Neuronal stem cell (in vitro differentiated cells): ENCODE measurements around the gene ZBTB46.

Experiments
- DNase-seq: peaks from one replicate; pipeline ENCODE4 v3.0.0-alpha.2; 2013; ENCODE audit warnings: low spot score
- H2AFZ ChIP-seq: one replicate; pipeline ENCODE4 v1.6.1; 2013; ENCODE audit warnings: mild to moderate bottlenecking, low read length, inconsistent platforms
- H2AK5ac ChIP-seq: 2 replicates; pipeline ENCODE4 v1.6.1; 2013; ENCODE audit warnings: low read depth, mild to moderate bottlenecking, inconsistent platforms, low read length, moderate library complexity, mixed read lengths
- H2BK120ac ChIP-seq: 2 replicates; pipeline ENCODE4 v1.6.1; 2013; ENCODE audit warnings: low read depth, mild to moderate bottlenecking, inconsistent platforms, low read length, moderate library complexity, mixed read lengths
- H2BK12ac ChIP-seq: one replicate; pipeline ENCODE4 v1.6.1; 2013; ENCODE audit warnings: low read length, inconsistent platforms
- H2BK15ac ChIP-seq: 2 replicates; pipeline ENCODE4 v1.6.1; 2013; ENCODE audit warnings: mild to moderate bottlenecking, low read length, inconsistent platforms, mixed read lengths
- H2BK5ac ChIP-seq: one replicate; pipeline ENCODE4 v1.6.1; 2013; ENCODE audit warnings: inconsistent platforms, mild to moderate bottlenecking, low read length, moderate library complexity
- H3K14ac ChIP-seq: one replicate; pipeline ENCODE4 v1.6.1; 2013; ENCODE audit warnings: low read length, inconsistent platforms
- H3K18ac ChIP-seq: 2 replicates; pipeline ENCODE4 v1.6.1; 2013; ENCODE audit warnings: low read length, inconsistent platforms
- H3K23ac ChIP-seq: 2 replicates; pipeline ENCODE4 v1.6.1; 2013; ENCODE audit warnings: low read depth, mild to moderate bottlenecking, mixed read lengths, low read length, inconsistent platforms; ENCODE audit not compliant: poor library complexity
- H3K27ac ChIP-seq: replicated peaks from 3 replicates; pipeline ENCODE4 v1.5.1; 2013; ENCODE audit warnings: low read length, inconsistent platforms
- H3K27me3 ChIP-seq, 3 experiments: 2 replicates each; pipeline ENCODE4 v1.6.1; 2013; ENCODE audit warnings: low read length in 3 of 3, mild to moderate bottlenecking in 2 of 3, inconsistent platforms in 1 of 3, low read depth in 1 of 3, mixed read lengths in 1 of 3, moderate library complexity in 1 of 3; ENCODE audit not compliant: control insufficient read depth in 3 of 3, insufficient read depth in 3 of 3
- H3K36me3 ChIP-seq, 2 donors: replicated peaks in 1 of 2; 2 replicates each; pipeline ENCODE4 v1.6.1; 2013; ENCODE audit warnings: low read length in 2 of 2; ENCODE audit not compliant: control insufficient read depth in 2 of 2, insufficient read depth in 2 of 2
- H3K4ac ChIP-seq: 2 replicates; pipeline ENCODE4 v1.6.1; 2013; ENCODE audit warnings: inconsistent platforms, mild to moderate bottlenecking, low read length, moderate library complexity
- H3K4me1 ChIP-seq, 2 donors: 1 replicate in 1 of 2; 2 replicates in 1 of 2; pipeline ENCODE4 v1.6.1; 2013; ENCODE audit warnings: low read length in 2 of 2, low read depth in 1 of 2; ENCODE audit not compliant: control insufficient read depth in 2 of 2, insufficient read depth in 1 of 2
- H3K4me2 ChIP-seq: one replicate; pipeline ENCODE4 v1.6.1; 2013; ENCODE audit warnings: mild to moderate bottlenecking, low read length, inconsistent platforms; ENCODE audit not compliant: insufficient read depth, poor library complexity, severe bottlenecking
- H3K4me3 ChIP-seq, 2 donors: 2 replicates each; pipeline ENCODE4 v1.5.1; 2013; ENCODE audit warnings: low read length in 2 of 2, mild to moderate bottlenecking in 2 of 2, inconsistent platforms in 1 of 2, moderate library complexity in 1 of 2
- H3K79me1 ChIP-seq: one replicate; pipeline ENCODE4 v1.6.1; 2013; ENCODE audit warnings: low read depth, mild to moderate bottlenecking, inconsistent platforms, low read length, moderate library complexity
- H3K9ac ChIP-seq: one replicate; pipeline ENCODE4 v1.6.1; 2013; ENCODE audit warnings: mild to moderate bottlenecking, low read depth, low read length, inconsistent platforms; ENCODE audit not compliant: poor library complexity
- H3K9me3 ChIP-seq, 2 donors: replicated peaks in 1 of 2; 2 replicates each; pipeline versions ENCODE3 to v1.6.1; 2013; ENCODE audit warnings: low read length in 2 of 2, mild to moderate bottlenecking in 2 of 2, inconsistent platforms in 1 of 2, low read depth in 1 of 2, mixed read lengths in 1 of 2, moderate library complexity in 1 of 2; ENCODE audit not compliant: control insufficient read depth in 2 of 2, insufficient read depth in 1 of 2
- H4K8ac ChIP-seq: one replicate; pipeline ENCODE4 v1.6.1; 2013; ENCODE audit warnings: low read depth, mild to moderate bottlenecking, inconsistent platforms, low read length, moderate library complexity
- H4K91ac ChIP-seq: one replicate; pipeline ENCODE4 v1.6.1; 2013; ENCODE audit warnings: low read length, low read depth, mild to moderate bottlenecking, inconsistent platforms; ENCODE audit not compliant: poor library complexity
- WGBS, 2 donors: extraction: QIAGEN DNeasy Blood & Tissue Kit; methylation state at CpG; one replicate each; pipeline ENCODE4 v1.1.7; 2013; ENCODE audit warnings: missing lambda C conversion rate in 2 of 2, mixed read lengths in 1 of 2; ENCODE audit not compliant: insufficient read length in 2 of 2, insufficient replicate concordance in 1 of 2; ENCODE audit errors: extremely low coverage in 2 of 2; 5-methylcytosine and 5-hydroxymethylcytosine counted together

ZBTB46 gene

GRCh38 chr20:63705232-63706026 lies 125.6 kb downstream of the ZBTB46 start:
- H3K79me1 ChIP-seq = peaks cover 27% of the 10 kb centered on the region
- WGBS, 2 donors = no CpG with 5 or more reads among the region's 8 CpGs

DNA sequence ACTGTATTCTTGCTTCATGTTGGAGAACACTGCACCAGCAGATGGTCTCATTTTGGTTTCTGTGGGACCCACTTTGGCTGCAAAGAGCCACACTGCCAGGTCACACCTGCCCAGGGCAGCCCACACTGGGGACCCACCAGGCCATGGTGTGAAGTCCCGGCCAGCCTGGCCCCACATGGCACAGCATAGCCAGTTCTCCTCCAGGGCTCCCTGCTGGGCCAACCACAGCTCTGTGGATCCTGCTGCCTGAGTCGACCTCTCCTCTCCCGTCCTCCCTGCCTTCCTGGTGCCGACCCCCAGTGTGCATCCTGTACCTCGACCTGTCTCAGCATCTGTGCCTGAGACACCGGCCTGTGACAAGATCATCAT lies 126.3 kb downstream of the ZBTB46 start:
- Histone ChIP-seq H4K91ac (no peak overlapping the region), H2AK5ac (no peak overlapping the region), H2BK120ac (no peak overlapping the region), H3K4me2 (no peak overlapping the region), H2BK5ac (no peak overlapping the region), H3K4me1 (peaks cover 13 to 14% of the 10 kb centered on the region in 2 donors), H3K9ac (no peak overlapping the region), H3K18ac (no peak overlapping the region), H3K27ac (no peak overlapping the region), H4K8ac (no peak overlapping the region), H2BK15ac (no peak overlapping the region), H3K27me3 (no peaks in the 10 kb centered on the region), H2AFZ (no peak overlapping the region), H3K23ac (no peak overlapping the region), H3K14ac (no peak overlapping the region), H3K4ac (no peak overlapping the region), H3K79me1 (peaks cover 27% of the 10 kb centered on the region), H3K36me3 (peaks cover 33 to 48% of the 10 kb centered on the region in 2 donors), H2BK12ac (no peak overlapping the region), H3K4me3 (no peak overlapping the region), H3K9me3 (no peaks in the 10 kb centered on the region)
- WGBS, 2 donors = no CpG with 5 or more reads among the region's 6 CpGs
- DNase-seq = no peak

More at GRCh38 chr20:63705232-63706026, 125.6 kb downstream of the ZBTB46 start:
- Histone ChIP-seq H3K18ac (no peak overlapping the region), H3K4me3 (peak overlapping the region in 1 of 2 donors; percentile 91), H3K14ac (no peak overlapping the region), H3K4me1 (peaks cover 12 to 13% of the 10 kb centered on the region in 2 donors), H3K9me3 (no peaks in the 10 kb centered on the region), H2AK5ac (no peak overlapping the region), H2AFZ (no peak overlapping the region), H4K8ac (no peak overlapping the region), H2BK12ac (no peak overlapping the region), H3K9ac (no peak overlapping the region), H4K91ac (no peak overlapping the region), H2BK15ac (no peak overlapping the region), H3K27ac (no peak overlapping the region), H2BK5ac (no peak overlapping the region), H2BK120ac (no peak overlapping the region), H3K4ac (no peak overlapping the region), H3K23ac (no peak overlapping the region), H3K4me2 (no peak overlapping the region), H3K36me3 (peaks cover 33 to 53% of the 10 kb centered on the region in 2 donors), H3K27me3 (no peaks in the 10 kb centered on the region)
- no peak for DNase-seq

DNA sequence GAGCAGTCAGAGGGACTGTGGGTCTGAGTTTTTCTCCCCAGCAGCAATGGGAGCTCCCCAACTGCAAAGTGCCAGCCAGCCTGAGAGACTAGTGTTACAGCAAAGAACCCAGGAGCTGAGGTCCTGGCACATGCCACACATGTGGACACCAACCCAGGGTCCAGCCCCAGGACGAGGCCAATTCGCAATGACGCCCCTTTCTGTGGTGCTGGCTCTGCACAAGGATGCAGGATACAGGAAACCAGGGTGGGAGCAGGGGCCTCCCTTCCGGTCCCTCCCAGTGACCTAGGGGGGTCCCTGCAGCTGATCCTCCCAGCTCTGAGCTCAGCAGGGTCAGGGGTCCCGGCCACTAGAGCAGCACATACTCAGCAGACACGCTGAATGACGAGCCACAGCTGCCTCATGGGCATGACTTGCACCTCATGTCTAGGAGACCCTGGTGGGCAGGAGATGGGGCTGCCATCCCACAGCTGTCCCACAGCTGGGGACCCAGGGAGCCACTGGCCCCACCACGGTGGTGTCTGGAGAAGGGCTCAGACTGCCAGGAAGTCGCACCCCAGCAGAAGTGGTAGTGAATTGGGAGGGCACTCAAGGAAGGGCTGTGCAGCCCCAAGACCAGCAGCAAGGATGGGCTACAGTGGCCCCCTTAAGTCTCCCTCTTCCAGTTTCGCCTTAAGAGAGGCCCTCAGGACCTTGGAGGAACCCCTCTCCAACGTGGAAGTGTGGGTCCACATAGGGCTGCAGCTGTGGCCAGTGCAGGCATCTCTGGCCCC lies 126.9 kb downstream of the ZBTB46 start:
- no peak overlapping the region for H4K8ac ChIP-seq
- H2AFZ ChIP-seq = no peak overlapping the region
- no peak overlapping the region for H3K4ac ChIP-seq
- H4K91ac ChIP-seq = no peak overlapping the region
- H3K23ac ChIP-seq = peak overlapping the region; percentile 65
- no peak overlapping the region for H2BK15ac ChIP-seq
- no peak overlapping the region for H2BK120ac ChIP-seq
- peaks cover 13 to 19% of the 10 kb centered on the region in 2 donors for H3K4me1 ChIP-seq
- H3K18ac ChIP-seq = no peak overlapping the region
- H2BK12ac ChIP-seq = no peak overlapping the region
- H3K36me3 ChIP-seq = peaks cover 30 to 42% of the 10 kb centered on the region in 2 donors
- H3K9ac ChIP-seq = peak overlapping the region; percentile 44
- no peak for DNase-seq
- H3K4me3 ChIP-seq = no peak overlapping the region
- WGBS, 2 donors = no CpG with 5 or more reads among the region's 11 CpGs
- H2BK5ac ChIP-seq = peak overlapping the region; percentile 24
- H3K9me3 ChIP-seq = no peaks in the 10 kb centered on the region
- peaks cover 27% of the 10 kb centered on the region for H3K79me1 ChIP-seq
- H3K27me3 ChIP-seq = no peaks in the 10 kb centered on the region
- no peak overlapping the region for H3K14ac ChIP-seq
- no peak overlapping the region for H2AK5ac ChIP-seq
- no peak overlapping the region for H3K4me2 ChIP-seq
- H3K27ac ChIP-seq = no peak overlapping the region

- no peak overlapping the region for H2AFZ ChIP-seq
These were observed 127.5 kb downstream of the ZBTB46 start for GRCh38 chr20:63703471-63703975.

More at GRCh38 chr20:63703471-63703975, 127.5 kb downstream of the ZBTB46 start:
- no peak overlapping the region for H3K4me2 ChIP-seq
- no peak overlapping the region for H3K14ac ChIP-seq
- no peaks in the 10 kb centered on the region for H3K27me3 ChIP-seq
- H3K36me3 ChIP-seq = peaks cover 27 to 37% of the 10 kb centered on the region in 2 donors
- H2BK15ac ChIP-seq = no peak overlapping the region
- H3K79me1 ChIP-seq = peaks cover 21% of the 10 kb centered on the region
- H2BK120ac ChIP-seq = no peak overlapping the region
- H3K4me1 ChIP-seq = peaks cover 8 to 13% of the 10 kb centered on the region in 2 donors
- H3K9me3 ChIP-seq = no peaks in the 10 kb centered on the region
- no peak overlapping the region for H2AK5ac ChIP-seq
- H3K27ac ChIP-seq = no peak overlapping the region
- DNase-seq = no peak
- H2BK12ac ChIP-seq = no peak overlapping the region
- no peak overlapping the region for H4K91ac ChIP-seq
- no peak overlapping the region for H3K9ac ChIP-seq
- no peak overlapping the region for H3K4me3 ChIP-seq
- no CpG with 5 or more reads among the region's 15 CpGs for WGBS, 2 donors
- no peak overlapping the region for H3K18ac ChIP-seq
- no peak overlapping the region for H4K8ac ChIP-seq
- H3K23ac ChIP-seq = peak overlapping the region; percentile 65
- H2BK5ac ChIP-seq = no peak overlapping the region
- no peak overlapping the region for H3K4ac ChIP-seq
